ENCODE measurements around the gene OLIG1. TPM values are rescaled to one million over a fixed set of nuclear protein-coding genes. Genes with fewer than 3 reads are reported as not detected.

The OLIG1 gene
- total and polyA plus RNA-seq, 2 of the 13 experiments (the other 11 are each of a cell fraction or from before 2014, with no cell fraction given) = not detected

- in situ Hi-C loops (cut with HindIII; ENCODE audit: extremely low pct_ligation_motif_present, low pct_unique_long_range_greater_than_20kb) (no loop called here), intact Hi-C loops (cut with micrococcal nuclease; ENCODE audit: unreplicated experiment) (no loop called here)
- WGBS (ENCODE audit: low lambda C conversion rate) = no CpG with 5 or more reads among the region's 1 CpG
- ChIA-PET CTCF (ENCODE audit: low intra/inter-chr PET ratio, low total read pairs) (no interaction called here), POLR2A (no interaction called here)
- peaks cover 7 to 55% of the 10 kb centered on the region in 2 experiments; a peak in 4 of 5 replicates for H3K27me3 ChIP-seq (ENCODE audit: control insufficient read depth in 1 of 2, insufficient read depth in 2 of 2, low read length in 2 of 2)
- TF ChIP-seq FOXK2 (IDR thresholded peaks at IDR 0.05) (no peak), ARNTL (CRISPR knock-in tag; IDR thresholded peaks at IDR 0.05) (no peak), ZXDC (CRISPR knock-in tag; IDR thresholded peaks at IDR 0.05) (no peak), NKX3-1 (CRISPR knock-in tag; IDR thresholded peaks at IDR 0.05) (no peak), ZNF263 (CRISPR knock-in tag; IDR thresholded peaks at IDR 0.05) (no peak), SALL1 (CRISPR knock-in tag; IDR thresholded peaks at IDR 0.05) (no peak)
- H3K27ac ChIP-seq (ENCODE audit: extremely low read length, insufficient read depth, low read length) = no peak overlapping the region
- BruUV-seq (replicated peaks) = no TSS peak
- no peak overlapping the region for H3K9ac ChIP-seq (ENCODE audit: insufficient read depth, low read depth, low read length)
- ATAC-seq = no peak
- no peaks in the 10 kb centered on the region for H3K36me3 ChIP-seq (replicated peaks in 1 of 2; ENCODE audit: control insufficient read depth in 1 of 2, insufficient read depth in 2 of 2, low read length in 2 of 2)
- H2AFZ ChIP-seq (ENCODE audit: low read length) = no peak overlapping the region
- no peaks in the 10 kb centered on the region for H3K9me3 ChIP-seq (ENCODE audit: low read length)
- H3K4me1 ChIP-seq (ENCODE audit: insufficient read depth, low read length) = no peaks in the 10 kb centered on the region
- no peaks in the 10 kb centered on the region for H4K20me1 ChIP-seq (ENCODE audit: insufficient read depth, low read length)
- no peaks in the 10 kb centered on the region for H3K79me2 ChIP-seq (ENCODE audit: insufficient read depth, low read length)
- DNase-seq (ENCODE audit: low spot score) = no peak
- H3K4me2 ChIP-seq (ENCODE audit: low read depth, low read length) = no peak overlapping the region
- FAIRE-seq = no peak
- H3K4me3 ChIP-seq (replicated peaks in 1 of 3; ENCODE audit: insufficient read depth in 1 of 3, low read depth in 2 of 3, low read length in 3 of 3) = no peak overlapping the region
Observed at GRCh38 chr21:33035147-33035546, 34.8 kb upstream of the OLIG1 start.

GRCh38 chr21:33036430-33037162, 33.3 kb upstream of the OLIG1 start:
- WGBS (ENCODE audit: low lambda C conversion rate) = 4% methylated on average over 10 of the region's 11 CpGs
- intact Hi-C loops (cut with micrococcal nuclease; ENCODE audit: unreplicated experiment) (no loop called here), in situ Hi-C loops (cut with HindIII; ENCODE audit: extremely low pct_ligation_motif_present, low pct_unique_long_range_greater_than_20kb) (no loop called here)
- H3K9ac ChIP-seq (ENCODE audit: insufficient read depth, low read depth, low read length) = no peak overlapping the region
- BruUV-seq (replicated peaks) = no TSS peak
- H4K20me1 ChIP-seq (ENCODE audit: insufficient read depth, low read length) = no peaks in the 10 kb centered on the region
- ChIA-PET POLR2A (no interaction called here), CTCF (ENCODE audit: low intra/inter-chr PET ratio, low total read pairs) (no interaction called here)
- H3K36me3 ChIP-seq (replicated peaks in 1 of 2; ENCODE audit: control insufficient read depth in 1 of 2, insufficient read depth in 2 of 2, low read length in 2 of 2) = no peaks in the 10 kb centered on the region
- no peaks in the 10 kb centered on the region for H3K4me1 ChIP-seq (ENCODE audit: insufficient read depth, low read length)
- DNase-seq (ENCODE audit: low spot score) (no peak), ATAC-seq (no peak), FAIRE-seq (no peak)
- H3K4me3 ChIP-seq (replicated peaks in 1 of 3; ENCODE audit: insufficient read depth in 1 of 3, low read depth in 2 of 3, low read length in 3 of 3) = no peak overlapping the region
- H3K4me2 ChIP-seq (ENCODE audit: low read depth, low read length) = no peak overlapping the region
- no peaks in the 10 kb centered on the region for H3K79me2 ChIP-seq (ENCODE audit: insufficient read depth, low read length)
- peaks cover 3 to 40% of the 10 kb centered on the region in 2 experiments for H3K27me3 ChIP-seq (ENCODE audit: control insufficient read depth in 1 of 2, insufficient read depth in 2 of 2, low read length in 2 of 2)
- H3K27ac ChIP-seq (ENCODE audit: extremely low read length, insufficient read depth, low read length) = no peak overlapping the region
- H3K9me3 ChIP-seq (ENCODE audit: low read length) = no peaks in the 10 kb centered on the region
- no peak overlapping the region for H2AFZ ChIP-seq (ENCODE audit: low read length)
- TF ChIP-seq PBX2 (CRISPR knock-in tag; IDR thresholded peaks at IDR 0.05) (no peak), ZFX (CRISPR knock-in tag; IDR thresholded peaks at IDR 0.05; ENCODE audit: low read depth) (no peak), SCMH1 (CRISPR knock-in tag; IDR thresholded peaks at IDR 0.05; ENCODE audit: borderline replicate concordance) (no peak), BCLAF1 (IDR thresholded peaks at IDR 0.05) (no peak), RBAK (CRISPR knock-in tag; IDR thresholded peaks at IDR 0.05) (no peak), CHCHD3 (CRISPR knock-in tag; IDR thresholded peaks at IDR 0.05) (no peak), RXRA (CRISPR knock-in tag; IDR thresholded peaks at IDR 0.05) (no peak)

Data from HepG2 (cell line).